Measurements from ENCODE around the gene ARHGAP9.
"Not testable (repeated sequence)": the region's sequence is repeated elsewhere in the genome, so short reads cannot be mapped to it uniquely, and the experiment has no call there.

The ARHGAP9 gene

GRCh38 chr12:57456145-57456700 lies 23.4 kb downstream of the ARHGAP9 start:
- DNase-seq: peak; percentile 93

- DNase-seq: no peak
These were observed 24.1 kb downstream of the ARHGAP9 start for GRCh38 chr12:57455374-57456144.

GRCh38 chr12:57454566-57455373 lies 24.9 kb downstream of the ARHGAP9 start, which contains the start of gene INHBE:
INHBE (plus strand) TSS chr12:57455307; CDS start chr12:57455537, 230 bp downstream.
- peak; percentile 80 for DNase-seq

- no peak for DNase-seq
These were observed 25.5 kb downstream of the ARHGAP9 start for GRCh38 chr12:57454213-57454565.

- peak; percentile 95 for DNase-seq
These were observed 26.6 kb downstream of the ARHGAP9 start for GRCh38 chr12:57452937-57453509.

- peak; percentile 92 for DNase-seq
These were observed 27.3 kb downstream of the ARHGAP9 start for GRCh38 chr12:57452181-57452936.

- no peak for DNase-seq
These were observed 28.4 kb downstream of the ARHGAP9 start for GRCh38 chr12:57451233-57451778.

- no peak for DNase-seq
These were observed 29.6 kb downstream of the ARHGAP9 start for GRCh38 chr12:57450057-57450456.

GRCh38 chr12:57449375-57449774 lies 30.3 kb downstream of the ARHGAP9 start:
- DNase-seq: no peak

- DNase-seq: no peak
These were observed 31.0 kb downstream of the ARHGAP9 start for GRCh38 chr12:57448669-57449068.

GRCh38 chr12:57446292-57446960 lies 33.2 kb downstream of the ARHGAP9 start:
- DNase-seq: no peak

- DNase-seq: no peak
These were observed 34.9 kb downstream of the ARHGAP9 start for GRCh38 chr12:57444744-57445143.

GRCh38 chr12:57444337-57444736 lies 35.3 kb downstream of the ARHGAP9 start:
- not testable (repeated sequence) for DNase-seq

- no peak for DNase-seq
These were observed 37.7 kb downstream of the ARHGAP9 start for GRCh38 chr12:57441846-57442427.

- DNase-seq: not testable (repeated sequence)
These were observed 38.3 kb downstream of the ARHGAP9 start for GRCh38 chr12:57441393-57441792.

GRCh38 chr12:57439762-57440266 lies 39.9 kb downstream of the ARHGAP9 start:
- no peak for DNase-seq

GRCh38 chr12:57438400-57438799 lies 41.3 kb downstream of the ARHGAP9 start:
- DNase-seq: no peak

- DNase-seq: no peak
These were observed 44.4 kb downstream of the ARHGAP9 start for GRCh38 chr12:57435293-57435692.

- DNase-seq: no peak
These were observed 45.0 kb downstream of the ARHGAP9 start, which contains the start of gene INHBC for GRCh38 chr12:57434517-57435223. INHBC (plus strand) TSS chr12:57434784; CDS start chr12:57434887, 103 bp downstream.

- DNase-seq: no peak
These were observed 46.3 kb downstream of the ARHGAP9 start for GRCh38 chr12:57433370-57433769.
